Activated CD4-positive, alpha-beta T cell treated with anti-CD3 and anti-CD28 coated beads, Interleukin-2, amount 50 U/mL, for 24 hours (primary cell): ENCODE results near the gene FHIT.

Experiments
- DNase-seq, 2 donors: peaks; one replicate each; pipeline ENCODE4 v3.0.0-alpha.2; 2020; ENCODE audit warnings: low read depth in 1 of 2, low spot score in 1 of 2

Gene FHIT

DNA sequence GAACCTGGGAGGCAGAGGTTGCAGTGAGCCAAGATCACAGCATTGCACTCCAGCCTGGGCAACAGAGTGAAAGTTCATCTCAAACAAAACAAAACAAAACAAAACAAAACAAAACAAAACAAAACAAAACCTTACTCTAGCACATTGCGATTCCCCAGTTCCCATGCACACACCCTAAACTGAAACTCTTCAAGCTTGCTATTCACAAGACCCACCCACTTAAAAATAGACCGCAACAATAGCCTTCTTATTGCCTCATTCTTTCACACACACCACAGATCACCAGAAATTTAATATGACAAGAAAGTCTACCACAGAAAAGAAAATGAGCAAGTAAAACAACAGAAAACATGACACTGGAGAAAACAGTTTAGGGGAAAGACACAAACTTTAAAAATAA is 598.4 kb downstream of the FHIT start:
- DNase-seq, result no peak

GRCh38 chr3:60651799-60652198 is 599.5 kb downstream of the FHIT start:
- no peak for DNase-seq

- no peak for DNase-seq
These were observed 601.1 kb downstream of the FHIT start for GRCh38 chr3:60650171-60650570.

DNA sequence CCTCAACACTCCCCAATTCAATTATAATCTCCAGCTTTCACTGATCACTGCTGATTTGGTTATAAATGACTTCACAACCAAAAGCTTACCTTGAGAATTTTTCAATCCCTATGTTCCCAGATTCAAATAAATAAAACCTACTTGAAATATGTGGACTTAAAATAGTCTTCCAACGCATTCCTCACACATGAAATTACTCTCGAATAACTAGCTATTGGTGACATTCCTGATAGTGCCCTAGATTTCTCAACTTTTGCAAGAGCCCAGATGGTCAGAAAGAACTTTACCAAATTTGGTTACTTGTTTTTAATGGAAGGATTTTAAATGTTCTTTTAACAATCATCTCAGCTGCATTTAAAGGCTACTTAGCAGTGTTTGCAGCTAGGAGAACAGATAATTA is 605.5 kb downstream of the FHIT start:
- DNase-seq, result no peak

GRCh38 chr3:60643831-60644230 is 607.4 kb downstream of the FHIT start:
- no peak for DNase-seq

- no peak for DNase-seq
These were observed 609.9 kb downstream of the FHIT start for GRCh38 chr3:60641354-60641753.

DNA sequence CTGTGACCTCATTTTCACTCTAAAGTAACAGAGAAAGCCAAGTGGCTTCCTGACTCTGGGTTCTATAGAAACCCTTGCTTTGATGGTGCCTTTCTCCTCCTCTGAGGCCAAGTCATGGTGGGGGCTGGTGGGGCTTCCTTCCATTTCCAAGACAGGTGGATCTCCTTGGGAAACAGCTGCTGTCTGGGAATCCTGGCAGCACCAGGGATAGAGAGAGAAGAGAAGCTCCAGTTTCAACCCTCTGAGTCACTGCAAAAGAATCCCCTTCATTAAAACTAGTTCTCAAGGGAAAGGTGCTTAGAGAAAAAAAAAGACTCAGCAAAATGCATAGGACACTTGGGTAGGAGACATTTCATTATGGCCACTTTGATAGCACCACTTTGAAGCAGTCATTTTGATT is 614.4 kb downstream of the FHIT start:
- no peak for DNase-seq

DNA sequence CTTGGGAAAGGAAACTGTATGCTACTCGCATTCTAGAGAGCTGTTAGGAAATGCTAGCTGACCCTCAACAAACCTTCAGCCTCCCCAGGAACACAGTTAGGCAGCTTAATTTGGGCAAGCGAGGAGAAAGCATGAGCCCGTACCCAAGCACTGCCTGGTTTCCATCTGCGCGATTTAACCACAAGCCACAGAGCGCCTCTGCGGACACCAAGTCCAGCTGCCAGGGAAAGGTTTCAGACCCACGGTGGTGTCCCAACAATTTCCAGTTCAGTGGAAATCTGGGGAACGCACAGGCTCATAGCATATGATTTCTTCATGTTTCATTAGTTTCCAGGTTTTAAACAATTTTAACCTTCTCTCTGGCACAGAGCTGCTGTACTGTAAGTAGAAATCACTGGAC is 617.6 kb downstream of the FHIT start:
- DNase-seq, result no peak

DNA sequence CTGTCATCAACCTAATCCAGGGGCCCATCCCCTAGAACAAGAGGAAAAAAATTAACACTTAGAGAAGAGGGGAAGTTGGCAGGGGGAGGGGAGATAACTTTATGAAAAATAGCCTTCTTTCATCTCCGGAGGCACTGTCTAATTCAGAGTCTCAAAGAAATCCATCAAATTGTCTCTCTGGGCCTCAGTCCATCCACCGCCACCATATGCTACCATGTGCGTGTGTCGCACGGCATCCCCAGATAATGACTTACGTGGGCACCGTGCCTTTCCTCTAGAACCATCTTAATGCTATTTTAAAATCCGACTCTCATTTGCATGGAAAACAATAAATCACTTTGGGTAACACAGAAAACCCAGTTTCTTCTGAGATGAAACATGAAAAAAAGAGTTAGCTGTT is 619.7 kb downstream of the FHIT start:
- DNase-seq, result no peak

- no peak for DNase-seq
These were observed 620.3 kb downstream of the FHIT start for GRCh38 chr3:60630953-60631352.

GRCh38 chr3:60629816-60630215 is 621.4 kb downstream of the FHIT start:
- DNase-seq, result no peak

GRCh38 chr3:60622349-60622748 is 628.9 kb downstream of the FHIT start:
- no peak for DNase-seq

DNA sequence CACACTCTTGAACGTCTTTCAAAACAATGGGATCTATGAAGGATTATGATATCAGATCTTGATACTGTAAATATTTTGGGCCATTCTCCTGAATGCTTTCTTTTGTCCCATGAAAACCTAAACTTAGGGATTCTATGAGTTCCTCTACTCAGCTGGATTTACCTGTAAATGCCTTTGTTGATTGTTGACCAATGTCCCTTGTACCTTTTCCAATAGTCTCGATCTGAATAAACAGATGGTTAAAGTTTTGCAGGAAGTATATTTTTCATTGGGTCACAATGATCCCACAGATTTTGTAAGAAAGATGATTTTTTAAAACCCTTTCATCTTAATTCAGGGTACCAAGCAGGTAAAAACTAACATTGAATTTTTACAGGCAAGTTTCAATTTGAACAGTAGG is 634.1 kb downstream of the FHIT start:
- no peak for DNase-seq

DNA sequence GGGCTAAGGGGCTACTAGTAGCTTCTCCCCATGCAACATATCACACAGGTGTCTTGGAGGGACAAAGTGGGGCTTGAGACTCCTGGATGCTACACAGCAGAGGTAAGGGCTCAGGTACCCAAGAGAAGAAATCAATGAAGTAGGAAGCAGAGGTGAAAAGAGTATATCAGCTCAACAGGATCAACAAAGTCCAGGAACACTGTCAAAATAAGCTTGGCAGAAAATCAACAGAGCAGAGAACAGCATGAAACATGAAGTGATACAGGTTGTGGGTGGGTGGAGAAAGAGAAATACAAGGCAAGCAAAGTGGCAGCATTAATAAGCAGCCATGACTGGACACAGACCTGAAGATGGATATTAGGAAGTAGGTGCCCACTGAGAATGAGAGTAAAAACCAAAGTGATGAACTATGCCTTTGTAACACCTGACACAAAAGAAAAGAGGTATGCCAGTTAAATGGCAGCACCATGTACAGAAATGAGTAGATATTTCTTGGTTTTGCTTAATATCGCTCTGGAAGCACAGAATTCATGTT is 637.4 kb downstream of the FHIT start:
- no peak for DNase-seq

DNA sequence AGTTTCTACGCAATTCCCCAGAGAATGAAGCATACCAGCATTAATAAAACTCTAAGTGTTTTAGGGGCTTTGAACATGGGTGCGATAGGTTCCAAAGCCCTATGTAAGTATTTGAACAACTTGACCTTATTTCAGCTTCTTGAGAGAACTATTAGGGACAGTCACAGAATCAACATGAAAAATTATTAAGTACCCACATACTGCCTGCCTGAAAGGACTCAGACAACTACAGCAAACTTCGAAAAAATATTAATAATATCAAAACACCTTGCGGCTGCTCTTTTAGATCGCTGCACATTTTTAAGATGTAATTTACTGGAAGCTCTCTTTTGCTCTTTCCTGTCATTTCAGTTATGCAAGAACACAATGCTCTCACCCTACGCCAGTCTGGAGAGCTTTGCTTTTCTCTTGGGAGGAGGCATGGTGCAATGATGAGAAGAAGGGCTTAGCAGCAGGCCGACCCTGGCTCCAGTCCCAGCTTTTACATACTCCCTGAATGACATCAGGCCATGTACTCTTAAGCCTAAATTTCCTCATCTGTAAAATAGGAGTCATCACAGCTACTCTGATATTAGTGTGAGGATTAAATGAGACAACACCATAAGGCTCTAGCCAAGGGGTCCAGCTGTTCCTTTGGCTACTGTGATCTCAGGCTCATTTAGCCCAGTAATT is 640.7 kb downstream of the FHIT start:
- DNase-seq, result no peak

DNA sequence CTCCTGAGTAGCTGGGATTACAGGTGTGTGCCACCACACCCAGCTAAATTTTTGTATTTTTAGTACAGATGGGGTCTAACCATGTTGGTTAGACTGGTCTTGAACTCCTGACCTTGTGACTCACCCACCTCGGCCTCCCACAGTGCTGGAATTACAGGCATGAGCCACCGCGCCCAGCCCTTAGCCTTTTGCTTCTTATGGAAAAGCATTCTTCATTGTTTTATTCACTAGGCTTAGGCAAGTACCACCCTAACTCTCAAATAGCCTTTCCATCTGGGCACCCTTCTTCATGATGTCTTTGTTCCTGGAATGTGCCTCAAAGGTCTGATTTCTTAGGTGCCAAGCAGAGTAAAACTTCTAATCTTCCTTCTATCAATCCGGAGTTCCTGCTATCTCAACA is 641.8 kb downstream of the FHIT start:
- DNase-seq, result no peak

DNA sequence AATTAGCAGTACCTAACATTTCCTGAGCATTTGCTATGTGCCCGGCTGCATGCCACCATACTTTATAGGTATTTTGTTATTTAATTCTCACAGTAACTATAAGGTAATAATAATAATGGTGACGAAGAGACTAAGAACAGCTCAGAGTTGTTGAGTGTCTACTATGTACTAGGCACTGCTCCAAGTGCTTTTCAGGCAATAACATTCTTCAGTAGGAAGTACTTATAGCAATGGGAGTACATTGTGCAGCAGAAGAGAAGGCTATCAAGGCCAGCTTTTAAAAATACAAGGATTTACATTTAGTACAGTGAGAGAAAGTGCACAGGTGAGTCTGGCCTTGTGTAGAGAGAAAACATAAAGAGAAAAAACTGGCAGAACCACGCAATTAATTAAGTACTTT is 647.4 kb downstream of the FHIT start:
- DNase-seq, result no peak

GRCh38 chr3:60600848-60601247 is 650.4 kb downstream of the FHIT start:
- DNase-seq, result no peak

GRCh38 chr3:60599586-60599985 is 651.7 kb downstream of the FHIT start:
- DNase-seq, result no peak

DNA sequence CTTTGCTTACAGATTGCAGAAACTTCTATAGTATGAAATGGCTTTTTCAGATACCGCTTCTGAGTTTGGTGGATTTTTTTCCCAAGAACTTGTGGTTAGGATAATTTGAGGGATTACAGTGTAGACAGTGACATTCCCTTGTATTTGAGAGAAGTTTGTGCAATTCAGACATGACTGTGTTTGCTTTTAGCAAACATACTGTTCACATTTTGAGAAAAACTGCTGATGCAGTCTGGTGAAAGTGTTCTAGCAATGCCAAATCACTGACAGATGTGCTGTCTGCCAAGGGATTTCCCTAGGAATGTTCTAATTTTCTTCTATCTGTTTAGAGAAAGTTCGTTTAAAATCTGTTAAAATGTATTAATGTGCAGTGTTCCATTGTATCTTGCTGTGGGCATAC is 652.6 kb downstream of the FHIT start:
- no peak for DNase-seq

DNA sequence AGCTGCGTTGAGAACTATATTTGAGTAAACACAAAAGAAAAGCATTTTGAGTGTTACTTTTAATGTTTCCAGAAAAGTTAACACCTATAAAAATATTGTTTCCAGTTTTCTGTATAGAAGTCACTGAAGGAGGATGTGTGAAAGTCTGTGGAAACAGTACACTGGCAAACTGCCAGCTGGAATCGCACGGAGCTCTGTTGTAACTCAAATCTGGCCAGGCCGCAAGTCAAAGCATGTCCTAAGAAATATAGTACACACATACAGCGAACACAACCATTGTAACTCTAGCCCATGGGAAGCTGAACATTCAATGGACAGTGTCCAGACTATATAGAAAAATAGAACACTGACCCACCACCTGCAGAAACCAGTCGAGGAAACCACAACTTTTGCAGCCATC is 657.2 kb downstream of the FHIT start:
- DNase-seq, result no peak

GRCh38 chr3:60591267-60591666 is 660.0 kb downstream of the FHIT start:
- DNase-seq, result no peak

- DNase-seq, result no peak
These were observed 662.4 kb downstream of the FHIT start for GRCh38 chr3:60588806-60589205.
